C4-2B (cell line): ENCODE measurements around the gene SNCAIP.

Source experiments
- H3K27ac ChIP-seq: fragments of 450-650 bp; 2 replicates; pipeline ENCODE4 v1.5.1; 2017
- CTCF ChIP-seq: fragments of 450-650 bp; conservative IDR thresholded peaks from 2 replicates; pipeline ENCODE4 v1.5.1; 2017; ENCODE audit warnings: mild to moderate bottlenecking
- ZFX ChIP-seq: fragments of 450-650 bp; IDR thresholded peaks from 2 replicates; pipeline ENCODE4 v1.6.1; 2017

Gene SNCAIP

GRCh38 chr5:122492675-122493074 lies 180.6 kb downstream of the SNCAIP start:
- TF ChIP-seq ZFX (no peak), CTCF (peak; percentile 43)
- H3K27ac ChIP-seq: no peak overlapping the region

GRCh38 chr5:122493091-122494021 lies 181.3 kb downstream of the SNCAIP start:
- H3K27ac ChIP-seq: no peak overlapping the region
- TF ChIP-seq CTCF (no peak), ZFX (no peak)

GRCh38 chr5:122494109-122494508 lies 182.1 kb downstream of the SNCAIP start:
- TF ChIP-seq CTCF (no peak), ZFX (no peak)
- no peak overlapping the region for H3K27ac ChIP-seq

DNA sequence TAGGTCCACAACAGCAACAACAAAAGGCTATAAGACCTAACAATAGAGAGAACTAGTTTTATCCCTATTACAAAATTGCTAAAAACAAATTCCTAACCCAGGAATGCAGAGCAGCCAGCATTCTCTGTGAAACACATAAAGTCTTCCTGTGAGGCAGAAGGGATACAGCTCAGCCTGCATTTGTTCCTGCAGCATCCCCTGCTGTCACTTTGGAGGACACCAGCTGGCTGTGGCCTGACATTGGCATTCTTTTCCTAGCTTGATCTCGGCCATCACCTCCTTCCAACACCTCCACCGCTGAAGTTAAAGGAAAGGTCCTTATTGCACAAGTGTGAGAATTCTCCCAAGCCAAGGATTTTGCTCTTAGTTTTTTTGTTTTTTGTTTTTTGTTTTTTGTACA lies 186.1 kb downstream of the SNCAIP start:
- H3K27ac ChIP-seq: no peak overlapping the region
- TF ChIP-seq ZFX: no peak
- peak; percentile 28 for TF ChIP-seq CTCF

DNA sequence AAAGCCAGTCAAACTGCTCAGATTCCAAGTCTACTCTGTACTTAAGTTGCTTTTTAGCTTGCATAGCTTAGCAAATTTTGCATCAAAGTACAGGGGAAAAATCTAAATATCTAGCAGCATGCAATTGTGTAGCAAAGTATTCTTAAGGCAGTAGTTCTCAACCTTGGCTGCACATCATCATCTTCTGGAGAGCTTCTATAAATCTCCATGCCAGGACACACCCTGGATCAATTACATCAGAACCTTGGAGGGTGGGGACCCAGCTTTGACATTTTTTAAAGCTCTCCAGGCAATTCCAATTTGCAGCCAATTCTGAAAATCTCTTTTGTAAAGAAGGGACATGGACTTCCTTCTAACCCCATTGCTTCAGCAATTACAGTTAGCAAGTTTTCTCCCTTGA lies 187.5 kb downstream of the SNCAIP start:
- no peak overlapping the region for H3K27ac ChIP-seq
- TF ChIP-seq ZFX (no peak), CTCF (no peak)

GRCh38 chr5:122500245-122501088 lies 188.4 kb downstream of the SNCAIP start:
- no peak overlapping the region for H3K27ac ChIP-seq
- peak; percentile 83 for TF ChIP-seq CTCF
- no peak for TF ChIP-seq ZFX

DNA sequence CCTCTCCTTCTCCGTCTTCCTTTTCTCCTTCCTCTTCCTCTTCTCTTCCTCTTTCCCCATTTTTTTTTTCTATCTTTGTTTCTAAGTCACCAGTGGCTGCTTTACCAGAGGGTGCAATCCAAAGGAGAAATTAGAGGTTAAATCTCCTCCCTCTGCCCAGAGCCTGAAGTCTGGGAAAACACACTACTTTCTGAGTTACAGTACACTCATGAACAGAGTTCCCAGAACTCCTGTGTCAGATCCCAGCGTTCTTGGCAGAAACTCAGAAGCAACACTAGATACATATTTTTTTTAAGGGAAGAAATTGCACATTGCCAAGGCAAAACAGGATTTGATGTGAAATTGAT lies 189.0 kb downstream of the SNCAIP start:
- no peak overlapping the region for H3K27ac ChIP-seq
- no peak for TF ChIP-seq ZFX
- TF ChIP-seq CTCF: peak; percentile 60
